Hepatocyte (in vitro differentiated cells): Measurements from ENCODE around the gene IL16. TPM values are rescaled to one million over a fixed set of nuclear protein-coding genes. Genes with fewer than 3 reads are reported as not detected.

Source experiments
- DNase-seq: peaks from one replicate; pipeline ENCODE4 v3.0.0-alpha.2; 2016; ENCODE audit warnings: low spot score
- H2AFZ ChIP-seq: fragments of 200-600 bp; sonication (generic); 2 replicates; pipeline ENCODE4 v1.6.0; 2016; ENCODE audit warnings: antibody characterized with exemption, mild to moderate bottlenecking
- H3K27ac ChIP-seq: fragments of 200-600 bp; sonication (generic); 2 replicates; pipeline ENCODE4 v1.5.1; 2016; ENCODE audit warnings: mild to moderate bottlenecking
- H3K27me3 ChIP-seq: fragments of 200-600 bp; sonication (generic); 2 replicates; pipeline ENCODE4 v1.6.1; 2016
- H3K36me3 ChIP-seq: fragments of 200-600 bp; sonication (generic); replicated peaks from 2 replicates; pipeline ENCODE4 v1.5.1; 2016; ENCODE audit warnings: low read depth; ENCODE audit not compliant: insufficient read depth
- H3K4me1 ChIP-seq: fragments of 200-600 bp; sonication (generic); 2 replicates; pipeline ENCODE4 v1.5.1; 2016; ENCODE audit warnings: mild to moderate bottlenecking, moderate library complexity; ENCODE audit not compliant: insufficient read depth
- H3K4me2 ChIP-seq: fragments of 200-600 bp; sonication (generic); 2 replicates; pipeline ENCODE4 v1.6.0; 2016
- H3K4me3 ChIP-seq: fragments of 200-600 bp; sonication (generic); 2 replicates; pipeline ENCODE4 v1.5.1; 2016; ENCODE audit warnings: mild to moderate bottlenecking
- H3K79me2 ChIP-seq: fragments of 200-600 bp; sonication (generic); 2 replicates; pipeline ENCODE4 v1.6.0; 2017; ENCODE audit warnings: mild to moderate bottlenecking
- H3K9me2 ChIP-seq: fragments of 200-600 bp; sonication (generic); replicated peaks from 2 replicates; pipeline ENCODE4 v1.6.0; 2017; ENCODE audit warnings: mild to moderate bottlenecking; ENCODE audit not compliant: insufficient read depth
- H3K9me3 ChIP-seq: fragments of 200-600 bp; sonication (generic); 2 replicates; pipeline ENCODE4 v1.5.1; 2016; ENCODE audit warnings: low read depth, mild to moderate bottlenecking
- H4K20me1 ChIP-seq: fragments of 200-600 bp; sonication (generic); 2 replicates; pipeline ENCODE4 v1.6.0; 2016; ENCODE audit warnings: mild to moderate bottlenecking; ENCODE audit not compliant: insufficient read depth, poor library complexity, severe bottlenecking
- CTCF ChIP-seq: fragments of 200-600 bp; sonication (generic); IDR thresholded peaks from 2 replicates; pipeline ENCODE4 v1.5.1; 2016; ENCODE audit warnings: antibody characterized with exemption, mild to moderate bottlenecking; ENCODE audit not compliant: poor library complexity
- EZH2 ChIP-seq: fragments of 200-600 bp; sonication (generic); IDR thresholded peaks from 2 replicates; pipeline ENCODE4 v1.6.1; 2016; ENCODE audit warnings: antibody characterized with exemption, mild to moderate bottlenecking, borderline replicate concordance
- EZH2phosphoT487 ChIP-seq: fragments of 200-600 bp; sonication (generic); IDR thresholded peaks from one replicate; pipeline ENCODE4 v1.6.1; 2018; ENCODE audit warnings: antibody characterized with exemption, mild to moderate bottlenecking, low read depth, moderate library complexity; ENCODE audit not compliant: unreplicated experiment, severe bottlenecking
- WGBS: methylation state at CpG from one replicate; pipeline ENCODE4 v1.1.6; 2016; ENCODE audit warnings: low lambda C conversion rate; ENCODE audit errors: missing lambda C conversion rate; 5-methylcytosine and 5-hydroxymethylcytosine counted together
- polyA plus RNA-seq: library from polyadenylated mRNA; unstranded; fragments of >200 nt; fragmentation: Nextera tagmentation; extraction: Ambion mirVana; gene quantifications from 2 replicates; pipeline ENCODE4 v1.2.1, GENCODE V29; 2016
- total RNA-seq: library from RNA; depleted of rRNA; stranded (reverse); fragments of >200 nt; gene quantifications from 2 replicates; pipeline ENCODE4 v1.2.3, GENCODE V29; 2014

Gene IL16
- total and polyA plus RNA-seq, 2 experiments from 2014 or later = 1.1 to 2.4 TPM

- Histone ChIP-seq H2AFZ (no peak overlapping the region), H3K27me3 (no peaks in the 10 kb centered on the region)
These were observed 58.2 kb downstream of the IL16 start for GRCh38 chr15:81254916-81255290.

GRCh38 chr15:81255315-81255957 lies 58.8 kb downstream of the IL16 start:
- no peak for TF ChIP-seq EZH2phosphoT487
- TF ChIP-seq CTCF = no peak
- 79% methylated on average over 5 of the region's 5 CpGs for WGBS

More at GRCh38 chr15:81254916-81255290, 58.2 kb downstream of the IL16 start:
- H3K4me3 ChIP-seq = no peak overlapping the region
- no peaks in the 10 kb centered on the region for H3K36me3 ChIP-seq
- no peaks in the 10 kb centered on the region for H3K9me2 ChIP-seq
- H3K4me1 ChIP-seq = no peaks in the 10 kb centered on the region
- no peak overlapping the region for H3K27ac ChIP-seq
- H3K9me3 ChIP-seq = no peaks in the 10 kb centered on the region
- no peak overlapping the region for H3K4me2 ChIP-seq
- H3K79me2 ChIP-seq = no peaks in the 10 kb centered on the region
- WGBS = 88% methylated on average over 3 of the region's 3 CpGs
- DNase-seq = no peak
- H4K20me1 ChIP-seq = no peaks in the 10 kb centered on the region
- TF ChIP-seq EZH2phosphoT487 (no peak), CTCF (no peak), EZH2 (no peak)

GRCh38 chr15:81255958-81256320 lies 59.3 kb downstream of the IL16 start:
- no peak overlapping the region for H3K4me2 ChIP-seq

More at GRCh38 chr15:81255315-81255957, 58.8 kb downstream of the IL16 start:
- H3K36me3 ChIP-seq = no peaks in the 10 kb centered on the region
- no peak overlapping the region for H3K4me3 ChIP-seq
- no peak overlapping the region for H2AFZ ChIP-seq
- no peaks in the 10 kb centered on the region for H3K9me2 ChIP-seq
- no peak for DNase-seq
- no peaks in the 10 kb centered on the region for H3K27me3 ChIP-seq
- H3K27ac ChIP-seq = no peak overlapping the region
- no peaks in the 10 kb centered on the region for H4K20me1 ChIP-seq
- no peaks in the 10 kb centered on the region for H3K4me1 ChIP-seq
- H3K4me2 ChIP-seq = no peak overlapping the region
- no peaks in the 10 kb centered on the region for H3K9me3 ChIP-seq
- no peaks in the 10 kb centered on the region for H3K79me2 ChIP-seq

More at GRCh38 chr15:81255958-81256320, 59.3 kb downstream of the IL16 start:
- no peaks in the 10 kb centered on the region for H3K9me3 ChIP-seq
- no peak overlapping the region for H3K4me3 ChIP-seq
- H3K27ac ChIP-seq = no peak overlapping the region
- H3K36me3 ChIP-seq = no peaks in the 10 kb centered on the region
- DNase-seq = no peak
- no peak for TF ChIP-seq CTCF
- no peak for TF ChIP-seq EZH2
- no peak for TF ChIP-seq EZH2phosphoT487
- no peaks in the 10 kb centered on the region for H3K79me2 ChIP-seq
- no peaks in the 10 kb centered on the region for H4K20me1 ChIP-seq
- no peaks in the 10 kb centered on the region for H3K4me1 ChIP-seq
- H3K27me3 ChIP-seq = no peaks in the 10 kb centered on the region
- H3K9me2 ChIP-seq = no peaks in the 10 kb centered on the region
- no peak overlapping the region for H2AFZ ChIP-seq
